Midbrain (tissue), 1 donor: ENCODE data around the gene TATDN2.

Experiments
- DNase-seq: peaks from one replicate; lab custom pipeline; 2025; lab: John Stamatoyannopoulos, UW

The TATDN2 gene

GRCh38 chr3:10248184-10248983, at the start of gene TATDN2:
Gene TATDN2, plus strand, starts transcription at chr3:10248459. Its CDS starts 742 bp downstream, at chr3:10249201.
- DNase-seq = peak; percentile 92

GRCh38 chr3:10198761-10199649, 49.3 kb upstream of the TATDN2 start:
- DNase-seq = no peak

- no peak for DNase-seq
Measured at GRCh38 chr3:10204921-10205320, 43.3 kb upstream of the TATDN2 start.

- no peak for DNase-seq
Measured at GRCh38 chr3:10205451-10206165, 42.7 kb upstream of the TATDN2 start.

- DNase-seq = no peak
Measured at GRCh38 chr3:10206166-10206511, 42.1 kb upstream of the TATDN2 start.

- DNase-seq = no peak
Measured at GRCh38 chr3:10213156-10213792, 35.0 kb upstream of the TATDN2 start.

GRCh38 chr3:10215578-10216368, 32.5 kb upstream of the TATDN2 start:
- DNase-seq = no peak

- DNase-seq = no peak
Measured at GRCh38 chr3:10217359-10217758, 30.9 kb upstream of the TATDN2 start.

GRCh38 chr3:10219737-10220136, 28.5 kb upstream of the TATDN2 start:
- no peak for DNase-seq

- no peak for DNase-seq
Measured at GRCh38 chr3:10223676-10224639, 24.3 kb upstream of the TATDN2 start.

GRCh38 chr3:10224794-10225665, 23.2 kb upstream of the TATDN2 start:
- DNase-seq = peak; percentile 86

- no peak for DNase-seq
Measured at GRCh38 chr3:10226293-10226692, 22.0 kb upstream of the TATDN2 start.

GRCh38 chr3:10228248-10228950, 19.9 kb upstream of the TATDN2 start:
- DNase-seq = no peak

- no peak for DNase-seq
Measured at GRCh38 chr3:10229576-10229975, 18.7 kb upstream of the TATDN2 start.

- peak; percentile 9 for DNase-seq
Measured at GRCh38 chr3:10232137-10232536, 16.1 kb upstream of the TATDN2 start.

GRCh38 chr3:10233988-10234387, 14.3 kb upstream of the TATDN2 start:
- DNase-seq = no peak

GRCh38 chr3:10234526-10235230, 13.6 kb upstream of the TATDN2 start:
- DNase-seq = no peak

- no peak for DNase-seq
Measured at GRCh38 chr3:10235551-10235950, 12.7 kb upstream of the TATDN2 start.
